Measurements from ENCODE around the gene NANOS2.
"Not testable (repeated sequence)": the region's sequence is repeated elsewhere in the genome, so short reads cannot be mapped to it uniquely, and the experiment has no call there.

Gene NANOS2

DNA sequence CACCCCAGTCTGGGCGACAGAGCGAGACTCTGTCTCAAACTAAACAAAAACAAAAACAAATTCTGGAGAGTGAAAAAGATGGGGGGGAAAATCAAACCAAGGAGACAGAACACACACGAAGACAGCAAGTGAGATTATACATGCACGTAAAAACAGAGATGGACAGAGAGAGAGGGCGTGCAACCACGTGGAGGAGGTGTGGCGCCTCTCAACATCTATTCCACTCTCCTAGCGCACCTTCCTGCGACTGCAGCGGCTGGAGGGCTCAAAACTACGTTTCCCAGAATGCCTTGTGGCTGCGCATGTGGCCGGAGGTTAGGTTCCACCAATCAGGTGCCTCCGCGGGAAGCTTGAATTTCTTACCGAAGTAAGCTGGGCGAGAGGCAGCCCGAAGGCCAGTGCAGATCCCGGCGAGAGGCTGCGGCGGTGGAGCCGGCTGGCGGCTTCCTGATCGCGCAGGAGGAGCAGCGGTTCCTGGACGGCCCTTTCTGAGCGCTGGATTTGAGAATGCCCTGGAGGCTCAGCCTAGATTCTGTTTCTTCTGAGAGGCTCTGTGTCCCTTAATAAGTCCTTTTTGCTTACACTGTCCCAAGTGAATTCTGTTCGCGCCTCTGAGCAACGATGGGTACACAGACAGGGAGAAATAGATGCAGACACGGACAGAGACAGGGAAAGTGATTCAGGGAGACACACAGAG lies 13.1 kb upstream of the NANOS2 start:
- DNase-seq = peak; percentile 97

DNA sequence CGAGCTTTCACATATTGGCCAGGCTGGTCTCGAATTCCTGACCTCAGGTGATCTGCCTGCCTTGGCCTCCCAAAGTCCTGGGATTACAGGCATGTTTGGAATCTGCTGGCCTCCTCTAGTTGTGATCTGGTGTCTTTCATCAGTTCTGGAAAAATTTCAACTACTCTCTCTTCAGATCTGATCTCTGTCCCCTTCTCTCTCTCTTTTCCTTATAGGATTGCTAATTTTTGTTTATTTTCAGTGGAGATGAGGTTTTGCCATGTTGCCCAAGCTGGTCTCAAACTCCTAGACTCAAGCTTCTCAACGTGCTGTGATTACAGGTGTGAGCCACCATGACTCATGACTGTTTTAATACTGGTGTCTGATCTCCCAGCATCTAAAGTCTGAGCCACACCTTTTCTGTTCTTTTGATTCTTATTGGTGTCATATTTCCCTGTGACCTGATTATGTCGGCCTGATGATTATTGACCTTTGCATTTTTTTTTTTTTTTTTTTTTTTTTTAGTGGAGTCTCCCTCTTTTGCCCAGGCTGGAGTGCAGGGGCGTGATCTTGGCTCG lies 10.4 kb upstream of the NANOS2 start:
- peak; percentile 10 for DNase-seq

- peak; percentile 23 for DNase-seq
These were observed 7.7 kb upstream of the NANOS2 start for GRCh38 chr19:45922281-45922680.

DNA sequence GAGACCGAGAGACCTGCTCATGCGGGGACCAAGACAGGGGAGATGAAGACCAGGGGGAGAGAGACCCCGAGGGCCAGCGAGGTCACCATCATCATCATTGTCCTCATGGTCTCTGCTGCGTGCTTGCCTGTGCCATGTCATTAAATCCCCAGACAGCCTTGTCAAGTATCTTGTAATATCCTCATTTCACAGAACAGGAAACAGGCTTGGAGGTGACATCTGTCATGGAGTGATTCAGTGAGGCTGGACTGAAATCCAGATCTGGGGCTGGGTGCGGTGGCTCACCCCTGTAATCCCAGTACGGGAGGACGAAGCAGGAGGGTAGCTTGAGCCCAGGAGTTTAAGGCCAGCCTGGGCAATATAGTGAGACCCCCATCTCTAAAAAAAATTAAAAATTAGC lies 5.9 kb upstream of the NANOS2 start:
- DNase-seq = peak; percentile 32

DNA sequence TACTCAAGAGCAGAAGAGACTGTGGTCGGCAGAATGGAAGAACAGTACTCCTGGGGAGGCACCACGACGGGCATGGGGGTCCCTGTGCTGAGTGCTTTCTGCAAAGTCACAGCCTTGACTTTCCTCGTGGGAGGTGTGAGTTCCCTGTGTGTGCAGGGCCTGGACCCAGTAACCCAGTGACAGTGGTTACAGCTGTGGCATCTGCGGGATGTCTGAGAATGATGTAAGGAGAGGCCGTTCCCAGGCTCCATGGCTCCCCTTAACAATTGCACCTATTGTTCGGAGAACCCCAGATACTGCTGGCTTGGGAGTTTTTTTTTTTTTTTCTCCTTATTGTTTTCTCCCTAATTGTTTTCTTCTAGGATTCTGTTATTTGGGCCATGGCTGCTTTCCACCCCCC lies 5.1 kb upstream of the NANOS2 start:
- no peak for DNase-seq

DNA sequence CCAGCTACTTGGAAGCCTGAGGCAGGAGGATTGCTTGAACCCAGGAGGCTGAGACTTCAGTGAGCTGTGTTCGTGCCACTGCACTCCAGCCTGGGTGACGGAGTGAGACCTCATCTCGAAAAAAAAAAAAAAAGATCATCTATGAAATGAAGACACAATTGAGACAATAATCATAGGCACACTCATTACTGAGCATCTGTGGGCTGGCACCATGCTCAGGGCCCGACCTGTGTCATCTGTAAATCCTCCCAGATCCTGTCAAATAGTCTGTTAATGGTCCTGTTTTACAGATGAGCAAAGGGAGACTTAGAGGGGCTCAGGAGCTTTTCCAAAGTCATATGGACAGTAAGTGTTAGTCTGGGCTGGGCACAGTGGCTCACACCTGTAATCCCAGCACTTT lies 4.1 kb upstream of the NANOS2 start:
- DNase-seq = no peak

DNA sequence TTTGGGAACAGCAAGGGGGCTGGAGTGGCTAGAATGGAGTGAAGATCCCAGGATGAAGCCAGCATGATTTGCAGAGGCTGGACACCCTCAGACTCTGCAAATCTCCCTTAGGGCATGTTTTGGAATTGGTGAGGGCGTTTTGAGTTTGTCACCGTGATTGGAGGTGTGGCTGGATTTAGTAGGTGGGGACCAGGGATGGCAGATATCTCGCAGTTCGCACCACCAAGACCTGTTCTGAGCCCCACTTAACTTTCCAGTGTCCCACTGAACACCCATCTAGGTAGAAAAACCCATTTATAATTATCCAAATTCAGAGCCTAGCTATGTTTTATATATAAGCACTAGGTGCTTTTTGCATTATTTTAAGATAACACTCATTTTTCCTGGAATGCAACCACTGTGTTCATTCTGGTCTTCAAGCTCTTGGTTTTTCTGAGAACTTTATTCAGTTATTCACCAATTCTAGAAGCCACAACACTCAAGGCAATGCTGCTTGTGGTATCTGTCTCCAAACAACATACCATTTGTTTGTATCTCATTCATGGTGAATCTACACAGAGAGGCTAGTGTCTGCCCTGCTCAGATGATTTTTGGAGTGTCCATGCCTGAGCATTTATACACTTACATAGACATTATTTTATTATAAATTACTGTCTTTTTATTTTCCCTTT lies 3.0 kb upstream of the NANOS2 start:
- DNase-seq = no peak

DNA sequence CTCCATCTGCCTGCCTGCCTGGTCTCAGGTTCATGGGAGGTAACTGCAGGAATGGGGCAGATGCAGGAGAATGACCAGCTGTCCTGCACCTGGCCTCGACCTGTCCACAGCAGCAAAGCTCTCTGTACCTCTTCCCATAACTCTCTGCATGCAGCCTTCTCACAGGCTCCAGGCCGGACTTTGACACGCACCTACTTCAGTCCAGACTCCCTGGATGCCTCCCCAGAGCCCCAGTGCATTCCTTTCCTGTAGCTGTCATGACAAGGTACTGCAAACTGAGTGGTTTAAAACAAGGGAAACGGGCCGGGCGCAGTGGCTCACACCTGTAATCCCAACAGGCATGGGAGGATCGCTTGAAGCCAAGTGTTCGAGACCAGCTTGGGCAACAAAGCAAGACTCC lies 3.3 kb downstream of the NANOS2 start:
- no peak for DNase-seq

GRCh38 chr19:45908956-45909355 lies 5.6 kb downstream of the NANOS2 start:
- DNase-seq = no peak

DNA sequence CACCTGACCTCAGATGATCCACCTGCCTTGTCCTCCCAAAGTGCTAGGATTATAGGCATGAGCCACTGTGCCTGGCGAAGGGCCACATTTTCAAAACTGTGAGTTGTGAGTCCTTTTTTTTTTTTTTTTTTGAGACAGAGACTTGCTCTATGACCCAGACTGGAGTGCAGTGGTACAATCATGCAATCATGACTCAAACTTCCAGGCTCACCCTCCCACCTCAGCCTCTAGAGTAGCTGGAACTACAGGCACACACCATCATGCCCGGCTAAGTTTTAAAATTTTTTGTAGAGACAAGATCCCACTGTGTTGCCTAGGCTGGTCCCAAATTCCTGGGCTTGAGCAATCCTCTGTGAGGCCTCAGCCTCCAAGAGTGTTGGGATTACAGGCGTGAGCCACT lies 8.4 kb downstream of the NANOS2 start:
- DNase-seq = no peak

DNA sequence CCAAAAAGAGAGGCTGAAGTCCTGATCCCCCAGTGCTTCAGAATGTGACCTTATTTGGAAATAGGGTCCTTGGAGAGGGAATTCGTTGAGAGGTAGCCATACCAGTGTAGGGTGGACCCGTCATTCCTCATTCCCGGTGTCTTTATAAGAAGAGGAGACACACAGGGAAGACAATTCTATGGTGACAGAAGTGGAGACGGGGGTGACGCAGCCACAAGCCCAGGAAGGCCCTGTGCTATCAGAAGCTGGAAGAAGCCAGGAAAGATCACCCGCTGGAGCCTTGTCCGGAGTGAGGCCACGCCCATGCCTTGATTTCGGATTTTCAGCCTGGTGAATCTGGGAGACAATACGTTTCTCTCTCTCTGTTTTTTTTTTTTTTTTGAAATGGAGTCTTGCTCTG lies 9.6 kb downstream of the NANOS2 start:
- no peak for DNase-seq

- peak; percentile 98 for DNase-seq
These were observed 11.6 kb downstream of the NANOS2 start for GRCh38 chr19:45902651-45903625.

- peak; percentile 61 for DNase-seq
These were observed 12.5 kb downstream of the NANOS2 start, which contains the start of gene MYPOP for GRCh38 chr19:45901912-45902650. TSS of gene MYPOP (minus strand) at chr19:45902613. CDS start at chr19:45901773, 840 bp downstream.

DNA sequence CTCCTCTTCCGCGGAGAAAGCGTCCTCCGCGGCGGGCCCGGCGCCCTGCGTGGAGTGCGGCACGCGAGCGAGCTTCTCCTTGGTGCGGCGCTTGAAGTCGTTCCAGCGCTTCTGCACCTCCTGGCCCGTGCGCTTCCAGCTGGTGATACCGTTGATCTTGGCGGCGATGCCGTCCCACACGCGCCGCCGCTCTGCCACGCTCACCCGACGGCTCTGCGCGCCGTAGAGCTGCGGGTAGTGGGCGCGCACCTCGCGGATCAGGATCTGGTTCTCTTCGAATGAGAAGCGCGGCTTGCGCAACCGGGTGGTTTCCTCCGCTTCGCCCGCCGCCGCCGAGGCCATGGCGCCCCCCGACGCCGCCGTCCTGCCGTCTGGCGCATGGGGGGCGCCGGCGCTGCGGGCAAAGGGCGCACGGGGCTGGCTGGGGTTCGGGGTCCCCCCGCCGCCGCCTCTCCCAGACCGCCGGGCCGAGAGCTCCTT lies 13.1 kb downstream of the NANOS2 start:
- peak; percentile 65 for DNase-seq

DNA sequence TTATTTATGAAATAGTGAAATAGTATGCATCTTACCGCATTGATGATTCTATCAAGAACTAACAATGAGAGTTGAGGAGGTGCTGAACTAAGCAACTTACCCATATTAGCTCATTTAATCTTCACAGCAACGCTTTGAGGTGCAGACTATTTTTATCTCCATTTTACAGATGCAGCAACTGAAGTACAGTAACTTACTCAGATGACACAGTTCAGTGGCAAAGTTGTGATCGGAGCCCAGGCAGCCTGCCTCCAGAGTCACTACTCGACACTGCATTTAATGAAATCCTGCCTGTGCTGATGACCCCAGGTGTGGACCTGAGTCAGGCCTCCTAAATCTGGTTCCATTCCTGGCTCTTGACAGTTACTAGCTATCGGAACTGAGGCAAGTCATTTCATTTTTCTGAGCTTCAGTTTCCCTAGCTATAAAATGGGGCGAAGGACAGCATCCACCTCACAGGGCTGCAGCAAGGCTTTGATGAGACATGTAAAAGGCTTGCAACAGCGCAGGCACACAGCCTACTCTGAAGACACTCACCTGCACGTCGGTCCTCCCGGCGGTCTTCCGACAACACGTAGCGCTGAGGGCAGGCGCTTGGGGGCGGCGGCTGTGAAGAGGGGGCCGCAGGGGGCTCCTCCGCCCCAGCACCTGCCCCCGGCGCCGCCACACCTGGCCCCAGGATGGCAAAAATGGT lies 13.7 kb downstream of the NANOS2 start:
- DNase-seq = no peak

DNA sequence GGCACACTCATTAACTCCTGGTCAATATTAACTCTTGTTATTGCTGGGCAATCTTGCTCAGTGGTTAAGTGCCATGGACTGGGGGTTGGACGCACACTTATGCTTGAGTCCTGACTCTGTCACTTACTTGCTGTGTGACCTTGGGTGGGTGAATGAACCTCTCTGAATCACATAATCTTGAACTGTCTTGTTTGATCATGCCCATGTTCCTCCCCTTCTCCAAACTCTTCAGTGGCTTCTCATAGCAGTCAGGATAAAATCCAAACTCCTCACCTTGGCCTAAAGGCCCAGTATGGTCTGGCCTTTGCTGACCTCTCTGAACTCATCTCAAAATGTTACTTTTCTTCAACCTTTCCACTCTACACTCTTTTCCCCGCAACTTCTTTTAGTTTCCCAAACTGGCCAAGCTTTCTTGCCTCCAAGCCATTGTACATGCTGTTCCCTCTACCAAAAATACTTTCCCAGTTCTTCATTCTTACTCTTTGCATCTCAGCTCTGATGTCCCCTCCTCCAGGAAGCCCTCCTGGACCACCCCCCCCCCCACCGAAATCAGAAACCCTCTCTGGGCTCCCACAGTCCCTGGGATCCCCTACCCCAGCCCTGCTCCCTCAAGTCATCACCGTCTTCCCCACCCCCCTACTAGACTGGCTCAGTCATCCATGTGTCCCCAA lies 14.5 kb downstream of the NANOS2 start:
- no peak for DNase-seq

- no peak for DNase-seq
These were observed 15.3 kb downstream of the NANOS2 start for GRCh38 chr19:45899253-45899652.

DNA sequence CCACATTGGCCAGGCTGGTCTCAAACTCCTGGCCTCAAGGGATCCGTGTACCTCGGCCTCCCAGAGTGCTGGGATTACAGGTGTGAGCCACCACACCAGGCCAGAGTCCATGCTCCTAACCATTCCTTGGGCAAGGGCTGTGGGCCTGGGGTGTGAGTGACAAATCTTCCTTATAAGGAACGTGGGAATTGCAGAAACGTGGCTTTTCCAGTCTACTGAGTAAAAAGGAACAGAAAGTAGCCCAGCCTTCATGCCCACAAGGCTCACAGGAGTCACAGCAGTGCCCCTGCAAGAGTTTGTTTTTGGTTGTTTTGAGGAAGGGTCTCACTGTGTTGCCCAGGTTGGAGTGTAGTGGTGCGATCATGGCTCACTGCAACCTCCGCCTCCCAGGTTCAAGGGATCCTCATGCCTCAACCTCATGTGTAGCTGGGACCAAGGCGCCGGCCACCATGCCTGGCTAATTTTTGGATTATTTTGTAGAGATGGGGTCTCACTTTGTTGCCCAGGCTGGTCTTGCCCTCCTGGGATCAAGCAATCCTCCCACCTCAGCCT lies 17.2 kb downstream of the NANOS2 start:
- DNase-seq = no peak

GRCh38 chr19:45895983-45896599 lies 18.5 kb downstream of the NANOS2 start:
- not testable (repeated sequence) for DNase-seq

- no peak for DNase-seq
These were observed 19.0 kb downstream of the NANOS2 start for GRCh38 chr19:45895519-45895972.

Measured in NCI-H69 (cell line).